Sigmoid colon (tissue), 3 donors: Measurements from ENCODE around the gene IDI2.

Experiments
- POLR2A ChIP-seq, 2 donors: fragments of 450-650 bp; IDR thresholded peaks; one replicate each; pipeline ENCODE4 v1.6.1; 2016; ENCODE audit warnings: antibody characterized with exemption in 2 of 2, mild to moderate bottlenecking in 2 of 2, moderate library complexity in 2 of 2
- TF ChIP-seq, protein P1 (sequence below), 4 experiments: fragments of 450-650 bp in 3 of 4; fragments of 200-600 bp in 1 of 4; IDR thresholded peaks; one replicate each; pipeline ENCODE4 v1.5.1; 2016 to 2019; ENCODE audit warnings: antibody characterized with exemption in 4 of 4, mild to moderate bottlenecking in 3 of 4, moderate library complexity in 2 of 4

DNA sequence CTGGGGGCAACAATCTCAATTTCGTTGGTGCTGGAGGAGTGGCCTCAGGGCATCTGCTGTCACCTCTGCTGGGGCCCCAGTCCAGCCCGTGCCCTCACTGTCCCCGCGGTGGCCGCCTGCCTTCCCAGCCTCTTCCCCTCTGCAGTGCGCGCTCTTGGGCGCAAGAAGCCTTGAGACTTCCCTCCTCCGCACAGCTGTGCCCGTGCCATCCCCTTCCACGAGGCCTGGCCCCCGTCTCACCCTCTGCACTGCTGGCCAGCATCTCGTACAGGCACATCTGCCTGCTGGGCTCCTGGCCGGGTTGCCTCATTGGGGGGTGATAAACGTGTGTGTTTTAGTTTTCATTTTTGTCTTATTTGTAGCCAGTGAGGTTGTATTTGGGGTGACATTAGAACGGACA lies 14.0 kb downstream of the IDI2 start:
- no peak for TF ChIP-seq POLR2A (IDR thresholded peaks at IDR 0.05)
- TF ChIP-seq, protein P1, sequence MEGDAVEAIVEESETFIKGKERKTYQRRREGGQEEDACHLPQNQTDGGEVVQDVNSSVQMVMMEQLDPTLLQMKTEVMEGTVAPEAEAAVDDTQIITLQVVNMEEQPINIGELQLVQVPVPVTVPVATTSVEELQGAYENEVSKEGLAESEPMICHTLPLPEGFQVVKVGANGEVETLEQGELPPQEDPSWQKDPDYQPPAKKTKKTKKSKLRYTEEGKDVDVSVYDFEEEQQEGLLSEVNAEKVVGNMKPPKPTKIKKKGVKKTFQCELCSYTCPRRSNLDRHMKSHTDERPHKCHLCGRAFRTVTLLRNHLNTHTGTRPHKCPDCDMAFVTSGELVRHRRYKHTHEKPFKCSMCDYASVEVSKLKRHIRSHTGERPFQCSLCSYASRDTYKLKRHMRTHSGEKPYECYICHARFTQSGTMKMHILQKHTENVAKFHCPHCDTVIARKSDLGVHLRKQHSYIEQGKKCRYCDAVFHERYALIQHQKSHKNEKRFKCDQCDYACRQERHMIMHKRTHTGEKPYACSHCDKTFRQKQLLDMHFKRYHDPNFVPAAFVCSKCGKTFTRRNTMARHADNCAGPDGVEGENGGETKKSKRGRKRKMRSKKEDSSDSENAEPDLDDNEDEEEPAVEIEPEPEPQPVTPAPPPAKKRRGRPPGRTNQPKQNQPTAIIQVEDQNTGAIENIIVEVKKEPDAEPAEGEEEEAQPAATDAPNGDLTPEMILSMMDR (IDR thresholded peaks at IDR 0.05), result no peak
